GM18907 (cell line): ENCODE measurements around the gene ZNF79.

Experiments used
- ATAC-seq: cut with Tn5 transposase; IDR thresholded peaks from one replicate; pipeline ENCODE4 v1.9.1; 2021; ENCODE audit warnings: mild to moderate bottlenecking, moderate library complexity; ENCODE audit not compliant: unreplicated experiment

The ZNF79 gene

DNA sequence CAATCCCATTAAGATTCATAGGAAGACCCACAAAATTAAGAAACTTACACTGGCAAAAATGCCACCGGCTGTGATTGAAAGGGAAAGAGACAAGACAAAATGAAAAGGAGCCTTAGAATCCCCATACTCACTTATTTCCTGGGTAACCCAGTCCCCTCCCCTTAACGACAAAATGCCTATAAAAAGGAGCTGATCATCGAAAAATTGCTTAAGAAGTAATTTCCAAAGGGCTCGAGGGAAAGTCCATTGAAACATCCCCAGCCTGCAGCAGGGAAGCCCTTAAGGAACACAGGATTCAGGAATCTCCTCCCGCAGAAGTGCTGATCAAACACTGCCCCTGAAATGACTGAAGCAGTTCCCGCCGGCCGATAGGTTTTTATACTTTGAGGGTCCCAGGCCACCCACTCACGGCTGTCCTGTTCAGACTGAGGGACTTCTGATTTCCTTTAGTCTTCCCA, 677 bp upstream of the ZNF79 start:
- ATAC-seq = no peak

DNA sequence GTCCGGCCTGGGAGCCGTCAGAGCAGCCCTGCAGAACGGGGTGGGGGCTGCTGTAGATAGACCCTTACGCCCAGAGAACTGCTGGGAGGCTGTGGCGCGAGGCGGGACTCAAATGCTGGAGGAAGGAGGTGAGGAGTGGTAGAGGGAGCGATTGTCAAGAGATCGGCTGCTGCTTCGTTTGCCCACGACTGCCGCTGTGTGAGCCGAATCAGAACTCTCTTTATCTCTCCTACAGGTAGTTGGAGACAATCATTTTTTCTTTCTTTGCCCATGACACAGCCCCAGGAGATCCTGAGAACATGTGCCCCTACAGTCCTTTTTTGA, 456 bp downstream of the ZNF79 start:
- ATAC-seq = no peak

DNA sequence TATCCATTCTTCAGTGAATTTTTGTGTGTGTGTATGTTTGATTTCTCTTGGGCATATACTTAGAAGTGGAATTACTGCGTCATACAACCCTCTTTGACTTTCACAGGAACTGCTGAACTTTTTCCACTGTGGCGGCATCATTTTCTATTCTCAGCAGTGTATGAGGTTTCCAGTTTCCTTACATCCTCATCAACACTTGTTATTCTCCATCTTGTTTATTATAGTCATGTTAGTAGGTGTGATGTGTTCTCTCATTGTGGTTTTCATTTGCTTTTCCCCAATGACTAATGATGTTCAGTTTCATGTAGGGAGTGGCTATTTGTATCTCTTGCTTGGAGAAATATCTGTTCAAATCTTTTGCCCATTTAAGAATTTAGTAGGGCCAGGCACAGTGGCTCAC, 2.6 kb downstream of the ZNF79 start:
- ATAC-seq = no peak

DNA sequence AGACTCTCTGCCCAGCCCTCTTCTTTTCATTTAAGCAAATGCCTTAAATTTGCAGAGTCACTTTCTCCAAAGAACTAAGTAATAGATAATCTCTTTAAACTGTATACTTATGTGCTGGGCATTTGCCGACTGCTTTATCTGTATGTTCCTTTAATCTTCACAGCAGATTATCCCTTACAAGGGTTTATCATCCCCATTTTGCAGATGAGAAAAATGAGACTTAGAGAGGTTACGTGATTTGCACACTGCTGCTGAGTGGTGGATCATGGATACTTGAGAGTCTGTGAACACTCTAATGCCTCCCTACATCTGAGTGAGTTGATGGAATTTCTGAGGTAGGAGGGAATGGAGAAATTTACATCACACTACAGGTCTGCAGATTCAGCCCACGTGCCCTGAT, 4.2 kb downstream of the ZNF79 start:
- ATAC-seq = no peak

DNA sequence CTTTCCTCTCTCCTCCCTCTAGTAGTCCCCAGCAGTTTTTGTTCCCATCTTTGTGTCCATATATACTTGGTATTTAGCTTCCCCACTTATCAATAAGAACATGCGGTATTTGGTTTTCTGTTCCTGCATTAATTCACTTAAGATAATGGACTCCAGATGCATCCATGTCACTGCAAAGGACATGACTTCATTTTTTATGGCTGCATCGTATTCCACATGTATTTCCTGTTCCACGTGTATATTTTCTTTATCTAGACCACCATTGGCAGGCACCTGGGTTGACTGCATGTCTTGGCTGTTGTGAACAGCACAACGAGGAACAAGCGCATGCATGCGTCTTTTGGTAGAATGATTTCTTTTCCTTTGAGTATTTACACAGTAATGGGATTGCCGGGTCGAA, 6.2 kb downstream of the ZNF79 start:
- no peak for ATAC-seq

DNA sequence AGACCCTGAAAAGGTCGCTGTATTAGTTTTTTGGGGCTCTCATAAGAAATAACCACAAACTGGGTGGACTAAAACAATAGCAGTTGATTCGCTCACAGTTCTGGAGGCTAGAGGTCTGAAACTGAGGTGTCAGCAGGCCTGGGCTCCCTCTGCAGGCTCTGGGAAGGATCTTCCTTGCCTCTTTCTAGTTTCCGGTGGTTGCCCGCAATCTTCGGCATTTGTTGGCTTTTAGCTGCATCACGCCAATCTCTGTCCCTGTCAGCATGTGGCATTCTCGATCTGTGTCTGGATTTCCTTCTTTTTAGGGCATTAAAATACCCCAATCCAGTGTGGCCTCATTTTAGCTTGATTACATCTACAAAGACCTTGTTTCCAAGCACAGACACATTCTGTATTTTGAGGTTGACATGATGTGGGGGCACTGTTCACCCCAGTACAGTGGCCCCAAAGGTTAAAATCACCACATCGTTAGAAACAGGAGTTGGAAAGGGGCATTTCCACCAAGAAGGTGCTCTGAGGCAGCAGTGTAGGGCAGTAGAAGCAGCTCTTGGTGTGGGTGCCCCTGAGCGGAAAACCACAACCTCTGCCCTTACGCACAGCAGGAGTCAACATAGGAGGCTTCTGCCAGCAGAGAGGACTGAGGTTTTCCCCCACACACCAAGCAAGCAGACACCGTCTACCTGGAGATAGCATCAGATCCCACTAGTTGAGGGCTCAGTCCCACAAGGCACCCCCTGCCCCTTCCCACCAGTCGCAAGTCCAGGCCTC, 13.5 kb downstream of the ZNF79 start:
- ATAC-seq = no peak

DNA sequence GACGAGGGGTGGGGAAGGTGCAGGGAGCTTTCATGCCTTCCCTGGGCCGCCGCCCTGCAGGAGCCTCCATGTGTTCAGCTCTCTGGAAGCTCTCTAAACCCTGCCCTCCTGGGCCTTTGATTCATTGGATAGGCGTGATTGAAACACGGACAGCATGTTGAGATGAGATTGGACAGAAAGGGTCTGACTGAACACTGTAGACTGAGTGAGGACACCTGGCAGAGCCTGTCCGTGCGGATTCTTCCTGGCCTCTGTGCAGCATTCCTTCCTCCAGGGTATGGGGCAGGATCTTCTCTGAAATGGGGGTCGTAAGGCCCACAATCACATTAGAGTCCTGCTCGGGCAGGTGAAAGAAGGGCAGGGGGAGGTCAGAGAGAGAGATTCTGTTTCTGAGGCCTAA, 14.2 kb downstream of the ZNF79 start:
- ATAC-seq = no peak

DNA sequence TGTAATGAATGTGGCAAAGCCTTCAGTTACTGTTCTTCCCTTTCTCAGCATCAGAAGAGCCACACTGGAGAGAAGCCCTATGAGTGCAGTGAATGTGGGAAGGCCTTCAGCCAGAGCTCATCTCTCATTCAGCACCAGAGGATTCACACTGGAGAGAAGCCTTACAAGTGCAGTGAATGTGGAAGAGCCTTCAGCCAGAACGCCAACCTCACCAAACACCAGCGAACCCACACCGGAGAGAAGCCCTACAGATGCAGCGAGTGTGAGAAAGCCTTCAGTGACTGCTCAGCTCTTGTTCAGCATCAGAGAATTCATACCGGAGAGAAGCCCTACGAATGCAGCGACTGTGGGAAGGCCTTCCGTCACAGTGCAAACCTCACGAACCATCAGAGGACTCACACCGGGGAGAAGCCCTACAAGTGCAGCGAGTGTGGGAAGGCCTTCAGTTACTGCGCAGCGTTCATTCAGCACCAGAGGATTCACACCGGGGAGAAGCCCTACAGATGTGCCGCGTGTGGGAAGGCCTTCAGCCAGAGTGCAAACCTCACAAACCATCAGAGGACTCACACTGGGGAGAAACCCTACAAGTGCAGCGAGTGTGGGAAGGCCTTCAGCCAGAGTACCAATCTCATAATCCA, 20.2 kb downstream of the ZNF79 start:
- ATAC-seq = no peak

DNA sequence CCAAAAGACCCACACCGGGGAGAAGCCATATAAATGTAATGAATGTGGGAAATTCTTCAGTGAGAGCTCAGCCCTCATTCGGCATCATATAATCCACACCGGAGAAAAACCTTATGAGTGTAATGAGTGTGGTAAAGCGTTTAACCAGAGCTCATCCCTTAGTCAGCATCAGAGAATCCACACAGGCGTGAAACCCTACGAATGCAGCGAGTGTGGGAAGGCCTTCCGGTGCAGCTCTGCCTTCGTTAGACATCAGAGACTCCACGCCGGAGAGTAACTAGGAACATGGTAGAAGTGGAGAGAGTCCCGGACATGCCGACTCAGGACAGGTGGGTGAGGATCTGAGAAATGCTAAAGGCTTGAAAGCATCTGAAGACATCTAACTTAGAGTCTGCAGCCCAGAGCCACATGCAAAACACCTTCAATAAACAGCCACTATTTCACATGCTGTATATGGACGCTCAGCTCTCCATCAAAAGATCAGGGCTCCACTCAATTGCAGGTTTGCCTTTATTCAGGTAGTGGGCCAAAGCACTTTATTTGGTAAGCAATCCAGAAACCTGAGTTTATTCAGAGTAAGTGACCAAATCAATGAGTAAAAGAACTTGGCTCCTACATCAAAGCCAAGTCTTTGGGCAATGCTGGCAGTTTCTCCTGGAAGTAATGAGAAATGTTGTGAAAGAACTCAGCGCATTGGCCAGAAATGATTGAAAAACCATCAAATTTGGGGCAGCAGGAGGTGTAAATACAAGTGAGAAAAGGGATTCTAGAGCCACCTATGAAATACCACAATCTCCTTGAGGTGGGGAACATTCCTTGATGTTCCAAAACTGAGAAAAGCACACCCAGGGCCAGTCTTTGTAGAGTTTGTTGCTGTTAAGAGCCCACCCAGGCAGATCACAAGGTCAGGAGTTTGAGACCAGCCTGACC, 21.0 kb downstream of the ZNF79 start:
- no peak for ATAC-seq

DNA sequence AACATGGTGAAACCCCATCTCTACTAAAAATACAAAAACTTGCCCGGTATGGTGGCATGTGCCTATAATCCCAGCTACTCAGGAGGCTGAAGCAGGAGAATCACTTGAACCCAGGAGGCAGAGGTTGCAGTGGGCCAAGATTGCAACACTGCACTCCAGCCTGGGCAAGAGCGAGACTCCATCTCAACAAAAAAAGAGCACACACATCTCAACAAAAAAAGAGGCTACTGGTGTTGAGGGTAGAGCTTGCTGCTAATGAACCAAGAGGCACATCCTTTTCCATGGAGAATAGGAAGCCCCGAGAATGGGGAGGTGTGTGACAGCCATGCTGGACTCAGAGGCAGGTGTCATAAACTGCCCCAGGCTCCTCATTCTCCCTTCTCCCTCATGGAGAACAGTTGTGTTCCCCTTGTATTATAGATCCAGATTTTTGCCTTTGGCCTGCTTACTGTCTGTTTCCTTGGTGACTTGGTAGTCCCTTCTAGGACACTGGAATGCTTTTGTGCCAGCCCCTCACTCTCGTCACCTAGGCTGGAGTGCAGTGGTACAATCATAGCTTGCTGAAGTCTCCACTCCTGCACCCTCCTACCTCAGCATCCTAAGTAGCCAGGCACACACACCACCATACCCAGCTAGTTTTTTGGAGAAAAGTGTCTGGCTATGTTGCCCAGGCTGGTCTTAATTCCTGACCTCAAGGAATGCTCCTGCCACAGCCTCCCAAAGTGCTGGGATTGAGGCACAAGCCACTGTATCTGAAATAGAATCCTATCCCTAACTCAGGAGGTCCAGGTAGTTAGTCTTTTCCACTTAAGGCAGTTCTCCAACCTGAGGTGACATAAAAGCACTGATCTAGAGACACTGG, 21.9 kb downstream of the ZNF79 start:
- ATAC-seq = no peak

DNA sequence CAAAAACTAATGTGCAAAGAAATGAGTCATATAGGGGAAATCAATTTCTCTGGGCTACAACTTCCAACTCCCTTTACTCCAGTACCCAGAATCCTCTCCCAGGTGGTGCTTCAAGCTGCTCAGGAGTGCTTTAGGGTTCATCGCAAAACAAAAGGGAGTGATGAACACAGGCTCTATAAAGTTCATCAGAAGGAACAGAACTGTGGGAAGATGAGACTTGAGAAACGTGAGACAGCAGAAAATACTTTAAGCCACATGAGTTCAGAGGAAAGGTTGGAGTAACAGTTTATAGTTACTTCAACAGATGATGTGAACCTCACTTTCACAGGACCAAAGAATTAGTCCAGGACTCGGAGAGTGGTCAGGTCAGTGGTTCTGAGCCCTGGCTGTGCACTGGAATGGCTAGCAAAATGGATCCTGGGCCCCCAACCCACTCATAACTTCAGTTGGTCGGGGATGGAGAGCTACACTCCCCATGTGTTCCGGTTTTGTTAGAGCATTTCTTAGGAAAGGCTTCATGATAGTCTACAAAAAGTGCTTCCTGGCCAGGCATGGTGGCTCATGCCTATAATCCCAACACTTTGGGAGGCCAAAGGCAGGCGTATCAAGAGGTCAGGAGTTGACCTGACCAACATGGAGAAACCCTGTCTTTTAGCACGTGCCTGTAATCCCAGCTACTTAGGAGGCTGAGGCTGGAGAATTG, 22.7 kb downstream of the ZNF79 start:
- no peak for ATAC-seq

DNA sequence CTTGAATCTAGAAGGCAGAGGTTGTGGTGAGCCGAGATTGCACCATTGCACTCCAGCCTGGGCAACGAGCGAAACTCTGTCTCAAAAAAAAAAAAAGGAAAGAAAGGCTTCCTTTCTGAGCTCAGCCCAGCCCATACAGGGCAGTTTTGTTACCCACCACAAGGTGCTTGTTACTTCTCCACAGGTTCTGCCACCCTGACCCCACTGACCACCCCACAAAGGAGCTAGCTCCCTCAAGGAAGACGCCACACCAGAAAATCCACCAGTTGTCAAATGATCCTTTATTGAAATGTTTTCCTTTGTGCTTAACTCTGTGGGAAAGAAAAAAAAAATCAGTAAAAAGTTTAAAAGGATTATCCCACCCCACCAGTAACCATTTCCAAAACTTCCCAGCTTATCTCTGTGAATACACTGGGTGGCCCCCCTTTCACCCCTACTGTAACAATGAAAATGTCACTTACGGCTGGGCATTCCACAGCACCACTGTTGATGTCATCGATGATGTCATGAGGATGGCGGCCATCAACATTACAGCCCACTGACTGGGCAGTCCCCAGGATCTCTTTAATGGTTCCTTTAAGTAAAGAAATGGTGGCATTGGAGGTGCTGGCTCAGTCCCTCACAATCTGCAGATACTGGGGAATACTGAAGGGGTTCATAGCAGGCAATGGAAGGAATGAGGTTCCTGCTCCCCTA, 23.4 kb downstream of the ZNF79 start:
- no peak for ATAC-seq

DNA sequence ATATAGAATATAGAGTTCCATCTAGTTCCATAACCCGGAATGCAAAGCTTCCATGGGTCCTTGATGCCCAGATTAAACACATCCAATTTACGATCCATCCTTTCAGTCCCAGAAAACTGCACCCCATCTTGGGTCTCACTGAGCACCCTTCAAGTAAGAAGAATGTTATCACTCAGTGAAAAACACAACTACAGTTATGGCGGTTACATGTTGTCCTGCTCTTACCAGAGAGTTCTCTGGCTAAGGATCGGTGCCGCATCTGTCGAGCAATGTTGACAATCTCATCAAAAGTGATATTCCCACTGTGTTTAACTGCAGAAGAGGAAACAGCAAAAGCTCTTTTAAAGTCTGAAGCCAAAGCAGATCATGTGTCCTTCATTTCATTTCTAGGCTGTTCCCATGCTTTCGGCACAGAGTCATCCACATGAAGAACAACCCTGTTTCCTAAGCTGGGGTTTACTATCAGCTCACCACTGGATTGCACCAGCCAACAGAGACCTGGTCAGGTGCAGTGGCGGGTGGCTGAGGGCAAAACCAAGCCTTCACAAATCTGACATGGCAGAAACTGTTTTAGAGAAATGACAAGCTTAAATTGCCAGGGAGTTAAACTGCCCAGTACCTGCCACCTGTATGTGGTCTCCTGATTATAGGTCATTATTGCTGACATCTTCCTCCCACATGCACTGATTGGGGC, 24.1 kb downstream of the ZNF79 start:
- ATAC-seq = no peak

DNA sequence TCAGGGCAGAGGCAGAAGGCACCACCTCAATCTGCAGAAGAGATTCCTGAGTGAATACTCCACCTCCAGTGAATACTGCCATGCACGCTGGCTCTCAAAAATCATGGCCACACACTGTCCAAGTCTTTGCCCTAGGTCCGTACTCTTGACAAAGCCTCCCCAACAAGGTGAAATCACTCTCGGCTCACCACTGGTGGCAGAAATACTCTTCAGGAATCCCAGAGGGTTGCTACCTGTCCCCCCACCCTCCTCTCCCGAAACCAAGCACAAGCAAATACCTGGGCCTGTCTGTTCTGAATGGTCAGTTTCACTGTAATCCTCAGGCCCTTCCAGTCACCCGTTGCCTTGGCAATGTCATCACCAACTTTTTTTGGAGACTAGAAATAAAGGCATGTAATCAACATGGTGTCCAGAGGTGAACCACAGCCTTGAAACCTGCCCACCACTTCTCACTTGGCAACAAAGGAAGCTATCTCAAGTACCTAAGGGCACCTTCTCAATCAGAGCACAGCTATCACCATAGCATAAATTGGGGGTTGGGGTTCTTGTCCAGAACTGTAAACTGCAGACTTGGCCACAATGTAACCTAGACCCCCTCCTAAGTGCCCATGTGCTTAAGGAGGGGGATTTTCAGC, 25.3 kb downstream of the ZNF79 start:
- ATAC-seq = no peak

DNA sequence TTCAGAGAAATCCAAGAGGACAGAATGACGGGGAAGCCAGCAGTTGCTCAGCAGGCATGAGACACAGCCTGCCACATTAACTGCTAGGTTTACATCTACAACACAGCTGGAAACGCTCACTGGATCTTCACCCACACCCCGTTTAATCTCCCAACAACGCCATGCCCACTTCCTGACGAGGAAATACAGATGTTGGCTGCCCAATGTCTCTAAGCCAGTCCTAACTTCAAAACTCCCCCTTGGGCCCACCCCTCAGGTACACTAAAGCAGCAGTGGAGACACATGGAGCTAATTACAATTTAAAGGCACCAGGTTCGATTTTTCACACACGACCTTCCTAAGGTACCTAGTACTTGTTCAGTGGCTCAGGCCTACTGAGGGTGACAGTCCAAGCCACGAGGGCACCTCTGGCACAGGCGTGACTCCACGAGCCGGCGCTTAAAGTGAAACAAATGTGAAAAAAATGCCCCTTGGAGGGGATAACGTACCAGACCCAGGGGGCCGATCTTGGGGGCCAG, 26.1 kb downstream of the ZNF79 start:
- ATAC-seq = peak; percentile 5

DNA sequence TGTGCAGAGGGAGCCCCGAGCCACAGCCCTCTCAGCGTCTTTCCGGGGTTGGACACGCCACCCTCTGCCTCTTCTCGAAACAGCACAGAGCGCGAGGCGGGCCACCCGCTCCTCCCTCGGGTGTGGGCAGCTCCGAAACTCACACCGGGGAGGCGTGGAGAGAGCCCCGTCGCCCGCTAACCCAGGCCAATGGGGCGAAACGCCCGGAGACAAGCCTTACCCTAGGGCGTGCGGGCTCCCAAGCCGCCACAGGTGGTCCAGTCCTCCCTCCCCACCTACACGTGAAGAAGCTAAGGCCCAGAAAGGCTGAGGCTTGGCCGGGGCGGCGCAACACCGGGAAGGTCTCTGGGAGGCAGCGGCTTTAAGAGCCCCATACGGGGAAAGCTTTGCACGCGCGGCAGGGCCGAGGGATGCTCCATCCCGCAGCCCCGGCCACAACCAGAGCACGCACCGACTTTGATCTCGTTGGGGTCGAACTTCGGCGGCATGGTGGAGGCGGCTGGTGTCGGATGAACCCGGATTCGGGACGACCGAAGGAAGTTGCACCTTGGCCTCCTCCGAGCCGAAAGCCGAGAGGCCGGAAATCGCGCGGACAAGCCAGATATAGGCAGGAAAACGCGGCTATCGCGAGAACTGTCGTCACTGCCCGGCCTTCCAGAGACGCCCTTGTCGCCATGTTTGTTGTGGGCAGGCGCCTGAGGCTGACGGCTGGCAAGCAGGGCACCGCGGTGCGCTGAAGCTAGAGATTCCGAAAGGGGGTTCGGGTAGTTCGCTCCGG, 26.8 kb downstream of the ZNF79 start, which contains the start of the genes LRSAM1 and RPL12:
TSS of gene LRSAM1 (plus strand) at position 681 of the 778 bp plus-strand sequence. CDS start 3,018 bp downstream, outside the sequence.
TSS of gene RPL12 (minus strand) at position 577 of the 778 bp plus-strand sequence. CDS start at position 488, 89 bp downstream.
- peak; percentile 72 for ATAC-seq

DNA sequence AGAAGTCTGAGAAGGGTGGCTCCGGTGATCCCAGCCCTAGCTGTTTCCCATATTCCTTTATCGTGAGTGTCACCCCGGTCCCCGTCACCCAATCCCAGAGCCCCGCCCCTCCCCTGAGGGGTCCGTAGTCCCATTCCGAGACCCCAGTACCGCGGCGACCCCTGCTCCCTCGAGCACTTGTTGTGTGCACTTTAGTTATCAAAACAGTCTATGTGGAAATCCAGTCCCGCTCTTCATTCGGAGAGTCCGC, 27.4 kb downstream of the ZNF79 start:
- ATAC-seq = no peak
